Measurements from ENCODE around the gene ACTL10. TPM values are rescaled to one million over a fixed set of nuclear protein-coding genes. Genes with fewer than 3 reads are reported as not detected.
A peak's percentile ranks its signal among the peaks of the same experiment; 100 is the strongest.

The ACTL10 gene
- total RNA-seq, 1 experiment from 2014 or later = 2.5 TPM

DNA sequence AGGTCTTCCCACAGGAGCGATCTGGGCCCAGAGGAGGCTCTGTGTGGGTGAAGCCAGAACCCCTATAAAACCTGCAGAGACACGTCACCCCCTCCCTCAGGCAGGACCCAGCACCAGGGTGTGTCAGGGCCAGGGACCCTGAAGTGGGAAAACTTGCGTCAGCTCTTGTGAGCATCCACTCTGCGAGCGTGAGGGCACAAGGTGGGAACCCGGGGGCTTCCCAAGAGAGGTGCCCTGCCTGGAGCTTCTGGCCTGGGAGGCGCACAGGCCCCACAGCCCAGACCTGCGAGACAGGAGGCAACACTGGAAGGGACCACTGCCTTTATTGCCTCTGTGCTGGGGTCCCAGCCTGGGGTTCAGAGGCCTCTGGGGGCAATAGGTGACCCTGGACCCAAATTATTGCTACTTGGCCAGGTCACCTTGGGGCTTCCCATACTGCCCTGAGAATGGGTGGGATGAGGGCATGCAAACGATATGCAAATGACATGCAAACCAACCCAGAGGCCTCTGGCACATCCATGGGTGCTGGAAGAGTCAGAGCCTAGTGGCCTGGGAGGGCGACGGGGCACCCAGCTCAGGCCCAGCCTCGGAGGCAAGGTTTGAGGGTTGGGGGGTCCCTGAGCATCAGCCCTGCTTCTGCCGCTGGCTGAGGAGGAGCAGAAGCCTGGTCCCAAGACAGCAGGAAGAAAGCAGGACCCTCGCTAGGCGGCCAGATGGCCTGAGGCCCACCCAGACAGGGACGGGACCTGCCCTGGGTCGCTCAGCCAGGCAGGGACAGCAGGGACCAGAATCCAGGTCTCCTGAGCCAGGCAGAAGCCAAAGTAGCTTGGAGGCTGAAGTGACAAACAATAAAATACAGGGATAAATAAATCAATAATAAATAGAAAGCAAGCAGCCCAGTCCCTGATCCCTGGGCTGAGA lies 9.7 kb upstream of the ACTL10 start:
- no peak overlapping the region for H3K4me2 ChIP-seq (ENCODE audit: low read depth, low read length, poor library complexity, severe bottlenecking)
- H2AFZ ChIP-seq (ENCODE audit: low read length) = no peak overlapping the region
- DNase-seq = no peak
- H3K4me1 ChIP-seq (ENCODE audit: low read length) = peaks cover 23% of the 10 kb centered on the region
- H3K9me2 ChIP-seq (replicated peaks; ENCODE audit: insufficient read depth, low read length) = no peaks in the 10 kb centered on the region
- no peaks in the 10 kb centered on the region for H4K20me1 ChIP-seq (ENCODE audit: insufficient read depth, low read depth, low read length)
- H3K9me3 ChIP-seq (ENCODE audit: low read length) = no peaks in the 10 kb centered on the region
- H3K27me3 ChIP-seq (ENCODE audit: low read length) = no peaks in the 10 kb centered on the region
- no peak overlapping the region for H3K27ac ChIP-seq (ENCODE audit: low read length)
- H3K36me3 ChIP-seq (ENCODE audit: insufficient read depth, low read length) = no peaks in the 10 kb centered on the region
- H3K4me3 ChIP-seq (ENCODE audit: low read length) = no peak overlapping the region
- H3K79me2 ChIP-seq (ENCODE audit: low read length) = peaks cover 3% of the 10 kb centered on the region
- no peak overlapping the region for H3K9ac ChIP-seq (ENCODE audit: low read length)

- H3K27me3 ChIP-seq (ENCODE audit: low read length) = no peaks in the 10 kb centered on the region
- H3K9ac ChIP-seq (ENCODE audit: low read length) = no peak overlapping the region
- no peaks in the 10 kb centered on the region for H3K9me3 ChIP-seq (ENCODE audit: low read length)
- H3K27ac ChIP-seq (ENCODE audit: low read length) = no peak overlapping the region
- no peak overlapping the region for H3K4me2 ChIP-seq (ENCODE audit: low read depth, low read length, poor library complexity, severe bottlenecking)
- no peaks in the 10 kb centered on the region for H3K36me3 ChIP-seq (ENCODE audit: insufficient read depth, low read length)
- H3K4me1 ChIP-seq (ENCODE audit: low read length) = peaks cover 22% of the 10 kb centered on the region
- no peak overlapping the region for H3K4me3 ChIP-seq (ENCODE audit: low read length)
- peaks cover 7% of the 10 kb centered on the region for H3K79me2 ChIP-seq (ENCODE audit: low read length)
- DNase-seq = no peak
- H3K9me2 ChIP-seq (replicated peaks; ENCODE audit: insufficient read depth, low read length) = no peaks in the 10 kb centered on the region
- H4K20me1 ChIP-seq (ENCODE audit: insufficient read depth, low read depth, low read length) = no peaks in the 10 kb centered on the region
- no peak overlapping the region for H2AFZ ChIP-seq (ENCODE audit: low read length)
Observed at GRCh38 chr20:33657704-33658095, 9.0 kb upstream of the ACTL10 start.

GRCh38 chr20:33658510-33658909 lies 8.2 kb upstream of the ACTL10 start:
- Histone ChIP-seq H3K9me2 (replicated peaks; ENCODE audit: insufficient read depth, low read length) (no peaks in the 10 kb centered on the region), H3K27me3 (ENCODE audit: low read length) (no peaks in the 10 kb centered on the region), H3K9ac (ENCODE audit: low read length) (no peak overlapping the region), H3K4me1 (ENCODE audit: low read length) (peaks cover 20% of the 10 kb centered on the region), H3K4me2 (ENCODE audit: low read depth, low read length, poor library complexity, severe bottlenecking) (no peak overlapping the region), H3K9me3 (ENCODE audit: low read length) (no peaks in the 10 kb centered on the region), H3K79me2 (ENCODE audit: low read length) (peaks cover 14% of the 10 kb centered on the region), H2AFZ (ENCODE audit: low read length) (no peak overlapping the region), H4K20me1 (ENCODE audit: insufficient read depth, low read depth, low read length) (no peaks in the 10 kb centered on the region), H3K27ac (ENCODE audit: low read length) (no peak overlapping the region), H3K4me3 (ENCODE audit: low read length) (no peak overlapping the region), H3K36me3 (ENCODE audit: insufficient read depth, low read length) (no peaks in the 10 kb centered on the region)
- no peak for DNase-seq

DNA sequence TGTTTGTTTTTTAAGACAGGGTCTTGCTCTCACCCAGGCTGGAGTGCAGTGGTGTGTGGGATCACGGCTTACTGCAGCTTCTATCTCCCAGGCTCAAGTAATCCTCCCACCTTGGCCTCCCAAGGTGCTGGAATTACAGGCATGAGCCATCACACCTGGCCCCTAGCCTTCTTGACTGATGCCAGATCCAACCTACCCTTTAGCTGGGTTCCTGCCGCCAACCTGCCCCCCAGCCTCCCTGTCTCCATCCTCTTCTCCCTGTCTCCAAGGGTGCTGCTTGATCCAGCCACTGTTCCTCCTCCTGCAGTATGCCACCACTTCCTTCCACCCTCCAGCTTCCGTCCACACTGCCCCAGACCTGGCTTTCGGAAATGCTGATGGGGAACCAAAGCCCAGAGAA lies 7.8 kb upstream of the ACTL10 start:
- Histone ChIP-seq H3K36me3 (ENCODE audit: insufficient read depth, low read length) (no peaks in the 10 kb centered on the region), H4K20me1 (ENCODE audit: insufficient read depth, low read depth, low read length) (no peaks in the 10 kb centered on the region), H3K9me2 (replicated peaks; ENCODE audit: insufficient read depth, low read length) (no peaks in the 10 kb centered on the region), H3K9me3 (ENCODE audit: low read length) (no peaks in the 10 kb centered on the region), H3K4me3 (ENCODE audit: low read length) (no peak overlapping the region), H3K9ac (ENCODE audit: low read length) (no peak overlapping the region), H3K4me2 (ENCODE audit: low read depth, low read length, poor library complexity, severe bottlenecking) (no peak overlapping the region), H3K27ac (ENCODE audit: low read length) (no peak overlapping the region), H2AFZ (ENCODE audit: low read length) (no peak overlapping the region), H3K79me2 (ENCODE audit: low read length) (peaks cover 15% of the 10 kb centered on the region), H3K4me1 (ENCODE audit: low read length) (peaks cover 19% of the 10 kb centered on the region), H3K27me3 (ENCODE audit: low read length) (no peaks in the 10 kb centered on the region)
- DNase-seq = no peak

GRCh38 chr20:33659341-33660034 lies 7.3 kb upstream of the ACTL10 start:
- Histone ChIP-seq H3K27me3 (ENCODE audit: low read length) (no peaks in the 10 kb centered on the region), H3K79me2 (ENCODE audit: low read length) (peaks cover 18% of the 10 kb centered on the region), H3K27ac (ENCODE audit: low read length) (no peak overlapping the region), H3K36me3 (ENCODE audit: insufficient read depth, low read length) (no peaks in the 10 kb centered on the region), H2AFZ (ENCODE audit: low read length) (no peak overlapping the region), H3K4me2 (ENCODE audit: low read depth, low read length, poor library complexity, severe bottlenecking) (no peak overlapping the region), H3K9ac (ENCODE audit: low read length) (no peak overlapping the region), H3K9me3 (ENCODE audit: low read length) (no peaks in the 10 kb centered on the region), H3K4me1 (ENCODE audit: low read length) (peaks cover 20% of the 10 kb centered on the region), H3K9me2 (replicated peaks; ENCODE audit: insufficient read depth, low read length) (no peaks in the 10 kb centered on the region), H3K4me3 (ENCODE audit: low read length) (no peak overlapping the region), H4K20me1 (ENCODE audit: insufficient read depth, low read depth, low read length) (no peaks in the 10 kb centered on the region)
- no peak for DNase-seq

DNA sequence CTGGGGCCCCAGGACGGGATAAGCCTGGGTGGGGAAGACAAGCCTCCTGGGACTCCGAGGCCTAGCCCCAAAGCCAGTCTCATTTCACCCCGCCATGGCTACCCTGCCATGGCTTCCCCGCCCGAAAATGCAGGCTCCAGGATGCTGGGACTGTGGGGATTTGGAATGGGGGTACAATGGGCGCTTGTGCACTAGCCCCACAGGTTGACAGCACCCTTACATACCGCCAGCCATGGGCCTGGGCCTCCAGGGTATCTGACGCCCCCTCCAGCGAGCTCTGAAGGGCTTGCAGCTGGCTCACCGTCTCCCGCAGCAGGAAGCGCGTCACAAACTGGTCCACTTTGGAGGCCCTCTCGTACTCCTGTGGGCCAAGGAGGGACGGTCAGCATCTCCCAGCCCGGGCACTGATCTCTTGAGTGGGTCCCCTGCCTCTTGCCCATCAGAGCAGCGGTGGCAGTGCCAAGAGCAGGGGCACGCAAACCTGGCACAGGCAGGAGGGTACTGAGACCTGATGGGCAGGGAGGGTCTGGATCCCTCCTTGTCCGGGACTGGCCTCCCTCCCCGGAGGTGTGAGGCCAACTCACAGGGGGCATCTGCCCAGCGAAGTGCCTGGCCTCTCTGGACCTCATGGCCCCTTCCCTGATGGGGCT lies 6.6 kb upstream of the ACTL10 start:
- no peak for DNase-seq
- H3K4me1 ChIP-seq (ENCODE audit: low read length) = peaks cover 27% of the 10 kb centered on the region
- H3K9me2 ChIP-seq (replicated peaks; ENCODE audit: insufficient read depth, low read length) = no peaks in the 10 kb centered on the region

GRCh38 chr20:33660685-33661058 lies 6.1 kb upstream of the ACTL10 start:
- Histone ChIP-seq H4K20me1 (ENCODE audit: insufficient read depth, low read depth, low read length) (no peaks in the 10 kb centered on the region), H3K27ac (ENCODE audit: low read length) (no peak overlapping the region), H3K79me2 (ENCODE audit: low read length) (peaks cover 18% of the 10 kb centered on the region), H3K9me3 (ENCODE audit: low read length) (no peaks in the 10 kb centered on the region), H3K4me3 (ENCODE audit: low read length) (no peak overlapping the region), H3K27me3 (ENCODE audit: low read length) (no peaks in the 10 kb centered on the region), H3K4me2 (ENCODE audit: low read depth, low read length, poor library complexity, severe bottlenecking) (no peak overlapping the region), H3K9ac (ENCODE audit: low read length) (no peak overlapping the region), H3K4me1 (ENCODE audit: low read length) (peaks cover 32% of the 10 kb centered on the region), H2AFZ (ENCODE audit: low read length) (no peak overlapping the region), H3K9me2 (replicated peaks; ENCODE audit: insufficient read depth, low read length) (no peaks in the 10 kb centered on the region), H3K36me3 (ENCODE audit: insufficient read depth, low read length) (no peaks in the 10 kb centered on the region)
- DNase-seq = no peak

More for the DNA sequence above, 6.6 kb upstream of the ACTL10 start:
- H4K20me1 ChIP-seq (ENCODE audit: insufficient read depth, low read depth, low read length) = no peaks in the 10 kb centered on the region
- H3K4me2 ChIP-seq (ENCODE audit: low read depth, low read length, poor library complexity, severe bottlenecking) = no peak overlapping the region
- no peaks in the 10 kb centered on the region for H3K27me3 ChIP-seq (ENCODE audit: low read length)
- H3K79me2 ChIP-seq (ENCODE audit: low read length) = peaks cover 18% of the 10 kb centered on the region
- H2AFZ ChIP-seq (ENCODE audit: low read length) = no peak overlapping the region
- H3K9me3 ChIP-seq (ENCODE audit: low read length) = no peaks in the 10 kb centered on the region
- H3K4me3 ChIP-seq (ENCODE audit: low read length) = no peak overlapping the region
- H3K36me3 ChIP-seq (ENCODE audit: insufficient read depth, low read length) = no peaks in the 10 kb centered on the region
- H3K9ac ChIP-seq (ENCODE audit: low read length) = no peak overlapping the region
- no peak overlapping the region for H3K27ac ChIP-seq (ENCODE audit: low read length)

- H3K9ac ChIP-seq (ENCODE audit: low read length) = peak within 1 kb of the TSS; percentile 99
Observed at GRCh38 chr20:33662172-33662571, 4.6 kb upstream of the ACTL10 start, which contains the start of gene C20orf144. C20orf144 (plus strand) TSS chr20:33662327; CDS start chr20:33662346, 19 bp downstream.

More at GRCh38 chr20:33662172-33662571, 4.6 kb upstream of the ACTL10 start, which contains the start of gene C20orf144:
- H3K9me3 ChIP-seq (ENCODE audit: low read length) = no peaks in the 10 kb centered on the region
- peak within 1 kb of the TSS; percentile 100 for H3K4me2 ChIP-seq (ENCODE audit: low read depth, low read length, poor library complexity, severe bottlenecking)
- H2AFZ ChIP-seq (ENCODE audit: low read length) = no peak within 1 kb of the TSS
- peaks cover 18% of the 10 kb centered on the region for H3K79me2 ChIP-seq (ENCODE audit: low read length)
- H3K27ac ChIP-seq (ENCODE audit: low read length) = peak within 1 kb of the TSS; percentile 89
- no peaks in the 10 kb centered on the region for H3K27me3 ChIP-seq (ENCODE audit: low read length)
- peak within 1 kb of the TSS; percentile 93 for H3K4me3 ChIP-seq (ENCODE audit: low read length)
- no peaks in the 10 kb centered on the region for H4K20me1 ChIP-seq (ENCODE audit: insufficient read depth, low read depth, low read length)
- H3K36me3 ChIP-seq (ENCODE audit: insufficient read depth, low read length) = no peaks in the 10 kb centered on the region
- peaks cover 46% of the 10 kb centered on the region for H3K4me1 ChIP-seq (ENCODE audit: low read length)
- no peaks in the 10 kb centered on the region for H3K9me2 ChIP-seq (replicated peaks; ENCODE audit: insufficient read depth, low read length)
- no peak for DNase-seq
